GM12873 (cell line): ENCODE data around the gene FGFR2.

Experiments used
- TF ChIP-seq, protein P1 (sequence below): IDR thresholded peaks from 2 replicates; pipeline ENCODE4 v1.5.1; 2012; ENCODE audit warnings: low read depth, mild to moderate bottlenecking, moderate library complexity, low read length, control low read depth; ENCODE audit not compliant: insufficient read depth; ENCODE audit errors: missing control alignments

The FGFR2 gene

DNA sequence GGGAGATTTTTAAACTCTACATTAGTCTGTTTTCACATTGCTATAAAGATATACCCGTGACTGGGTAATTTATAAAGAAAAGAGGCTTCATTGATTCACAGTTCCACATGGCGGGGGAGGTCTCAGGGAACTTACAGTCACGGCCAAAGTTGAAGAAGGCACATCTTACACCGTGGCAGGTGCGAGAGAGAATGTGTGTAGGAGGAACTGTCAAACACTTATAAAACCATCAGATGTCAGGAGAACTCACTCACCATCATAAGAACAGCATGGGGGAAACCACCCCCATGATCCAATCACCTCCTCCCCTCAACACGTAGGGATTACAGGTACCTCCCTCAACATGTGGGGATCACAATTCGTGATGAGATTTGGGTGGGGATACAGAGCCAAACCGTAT, 129.5 kb downstream of the FGFR2 start:
- TF ChIP-seq, protein P1, sequence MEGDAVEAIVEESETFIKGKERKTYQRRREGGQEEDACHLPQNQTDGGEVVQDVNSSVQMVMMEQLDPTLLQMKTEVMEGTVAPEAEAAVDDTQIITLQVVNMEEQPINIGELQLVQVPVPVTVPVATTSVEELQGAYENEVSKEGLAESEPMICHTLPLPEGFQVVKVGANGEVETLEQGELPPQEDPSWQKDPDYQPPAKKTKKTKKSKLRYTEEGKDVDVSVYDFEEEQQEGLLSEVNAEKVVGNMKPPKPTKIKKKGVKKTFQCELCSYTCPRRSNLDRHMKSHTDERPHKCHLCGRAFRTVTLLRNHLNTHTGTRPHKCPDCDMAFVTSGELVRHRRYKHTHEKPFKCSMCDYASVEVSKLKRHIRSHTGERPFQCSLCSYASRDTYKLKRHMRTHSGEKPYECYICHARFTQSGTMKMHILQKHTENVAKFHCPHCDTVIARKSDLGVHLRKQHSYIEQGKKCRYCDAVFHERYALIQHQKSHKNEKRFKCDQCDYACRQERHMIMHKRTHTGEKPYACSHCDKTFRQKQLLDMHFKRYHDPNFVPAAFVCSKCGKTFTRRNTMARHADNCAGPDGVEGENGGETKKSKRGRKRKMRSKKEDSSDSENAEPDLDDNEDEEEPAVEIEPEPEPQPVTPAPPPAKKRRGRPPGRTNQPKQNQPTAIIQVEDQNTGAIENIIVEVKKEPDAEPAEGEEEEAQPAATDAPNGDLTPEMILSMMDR = no peak

- TF ChIP-seq, protein P1 = no peak
Measured at GRCh38 chr10:121466424-121466823, 131.8 kb downstream of the FGFR2 start.

- TF ChIP-seq, protein P1 = no peak
Measured at GRCh38 chr10:121465215-121465614, 133.0 kb downstream of the FGFR2 start.

GRCh38 chr10:121464517-121464916, 133.7 kb downstream of the FGFR2 start:
- TF ChIP-seq, protein P1 = no peak

DNA sequence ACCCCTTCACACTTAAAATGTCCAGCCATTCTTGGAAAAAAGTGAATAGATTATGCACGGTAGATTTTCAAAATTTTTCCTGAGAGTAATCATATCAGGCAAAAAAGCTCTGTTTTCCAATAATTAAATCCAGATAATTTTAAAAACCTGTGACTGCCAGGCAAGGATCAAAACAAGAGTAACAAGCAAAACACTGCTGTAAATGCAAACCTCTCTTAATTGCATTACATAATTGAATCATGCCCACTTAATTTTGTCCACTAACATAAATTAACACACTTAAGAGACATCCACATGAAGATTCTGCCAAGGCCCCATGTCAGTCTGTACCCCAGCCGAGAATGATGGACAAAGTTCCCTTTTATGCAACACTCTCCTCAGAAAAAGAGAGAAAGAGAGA, 135.3 kb downstream of the FGFR2 start:
- TF ChIP-seq, protein P1 = no peak

DNA sequence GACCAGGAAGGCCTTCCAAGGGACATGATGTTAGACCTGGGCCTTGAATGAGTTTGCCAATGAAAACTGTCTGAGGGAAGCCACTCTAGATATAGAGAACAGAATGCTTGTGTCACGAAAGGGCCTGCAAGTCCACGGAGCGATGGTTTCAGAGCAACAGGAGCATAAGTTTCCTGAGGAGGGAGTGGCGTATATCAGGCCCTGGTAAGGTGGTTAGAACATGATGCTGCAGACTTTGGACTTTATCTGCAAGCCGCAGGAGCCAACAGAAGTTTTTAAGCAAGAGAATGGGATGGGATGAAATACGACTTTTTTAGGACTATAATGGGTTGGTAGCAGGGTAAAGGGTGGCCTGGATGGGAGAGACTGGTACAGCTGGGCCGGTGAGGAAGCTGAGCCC, 136.0 kb downstream of the FGFR2 start:
- TF ChIP-seq, protein P1 = no peak

DNA sequence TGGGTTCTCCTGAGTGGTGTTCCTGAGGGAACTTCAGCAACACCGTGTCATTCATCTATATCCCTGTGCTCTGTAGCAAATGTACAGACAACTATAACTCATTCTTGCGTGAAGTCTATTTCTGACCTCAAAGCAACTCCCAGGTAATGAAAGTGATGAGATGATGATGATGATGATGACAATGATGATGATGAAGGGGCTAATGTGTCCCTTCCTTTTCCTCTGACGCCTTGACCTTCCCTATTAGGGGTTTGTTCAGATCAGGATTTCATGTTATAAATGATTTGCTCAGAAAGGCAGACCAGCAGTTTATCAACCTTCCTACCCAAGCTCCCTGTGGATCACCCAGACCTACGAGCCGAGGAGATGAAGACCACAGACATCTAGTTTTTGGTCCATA, 136.9 kb downstream of the FGFR2 start:
- TF ChIP-seq, protein P1 = no peak
